Upper lobe of left lung (tissue), 6 donors: ENCODE results near the gene GPR180. TPM values are rescaled to one million over a fixed set of nuclear protein-coding genes. Genes with fewer than 3 reads are reported as not detected.

ENCODE experiments used
- ATAC-seq, 2 donors: fragments of 200-7000 bp; cut with Tn5 transposase; one replicate each; pipeline ENCODE4 v1.9.1; 2022; ENCODE audit warnings: mild to moderate bottlenecking in 2 of 2, moderate library complexity in 2 of 2; ENCODE audit not compliant: low FRiP score in 2 of 2
- DNase-seq, 2 donors: peaks; one replicate each; pipeline ENCODE4 v3.0.0-alpha.2; 2019 to 2020
- H3K27ac ChIP-seq, 4 donors: fragments of 200-600 bp; sonication (generic); one replicate each; pipeline ENCODE4 v1.5.1; 2016 to 2019
- H3K27me3 ChIP-seq, 4 donors: fragments of 200-600 bp; sonication (generic); one replicate each; pipeline ENCODE4 v1.5.1; 2017 to 2019
- H3K36me3 ChIP-seq, 4 donors: fragments of 200-600 bp; sonication (generic); one replicate each; pipeline ENCODE4 v1.5.1; 2016 to 2019
- H3K4me1 ChIP-seq, 4 donors: fragments of 200-600 bp; sonication (generic); one replicate each; pipeline ENCODE4 v1.5.1; 2018 to 2019
- H3K4me3 ChIP-seq, 4 donors: fragments of 200-600 bp; sonication (generic); one replicate each; pipeline ENCODE4 v1.5.1; 2017 to 2019; ENCODE audit warnings: mild to moderate bottlenecking in 2 of 4, moderate library complexity in 1 of 4
- H3K9me3 ChIP-seq, 4 donors: fragments of 200-600 bp; sonication (generic); one replicate each; pipeline ENCODE4 v1.5.1; 2018 to 2019
- CTCF ChIP-seq, 6 experiments: fragments of 450-650 bp in 4 of 6; fragments of 200-600 bp in 2 of 6; sonication (generic) in 2 of 6; IDR thresholded peaks; one replicate each; pipeline ENCODE4 v1.5.1; 2016 to 2019; ENCODE audit warnings: antibody characterized with exemption in 6 of 6
- EP300 ChIP-seq, 4 donors: sonication (generic); formaldehyde crosslinking; IDR thresholded peaks; one replicate each; pipeline ENCODE4 v1.5.1; 2017; ENCODE audit warnings: antibody characterized with exemption in 4 of 4, control low read depth in 2 of 4
- POLR2A ChIP-seq, 4 donors: fragments of 450-650 bp; IDR thresholded peaks; one replicate each; pipeline ENCODE4 v1.5.1; 2016 to 2017; ENCODE audit warnings: antibody characterized with exemption in 4 of 4, mild to moderate bottlenecking in 2 of 4
- POLR2AphosphoS5 ChIP-seq, 2 donors: sonication (generic); formaldehyde crosslinking; IDR thresholded peaks; one replicate each; pipeline ENCODE4 v1.5.1; 2017; ENCODE audit warnings: antibody characterized with exemption in 2 of 2
- WGBS, 2 donors: methylation state at CpG; one replicate each; pipeline ENCODE4 v1.1.5; 2017 to 2018; 5-methylcytosine and 5-hydroxymethylcytosine counted together
- total RNA-seq, 6 donors: library from RNA; depleted of rRNA in 4 of 6; stranded (reverse); fragments of >200 nt in 4 of 6; gene quantifications; one replicate each; pipeline versions ENCODE4 v1.1.0 to v1.2.1, GENCODE V29; 2016 to 2021
- donor health status: DM: no; HTN: no; CAD: no; lungs with moderate emphysema.
- donor health status: DM: no; HTN: yes; CAD: no; lungs with severe emphysema.

GPR180 gene
- total RNA-seq, 6 donors from 2014 or later = 1.6 to 12.2 (median 3.3) TPM

- TF ChIP-seq POLR2A (IDR thresholded peaks at IDR 0.05) (no peak), CTCF (IDR thresholded peaks at IDR 0.05) (no peak), POLR2AphosphoS5 (IDR thresholded peaks at IDR 0.05) (no peak), EP300 (IDR thresholded peaks at IDR 0.05) (no peak)
- no peak for DNase-seq
- WGBS, 2 donors = 98 to 99% methylated on average over 2 of the region's 2 CpGs
- no peak overlapping the region for H3K4me3 ChIP-seq
- H3K4me1 ChIP-seq = no peaks in the 10 kb centered on the region
- H3K9me3 ChIP-seq = no peaks in the 10 kb centered on the region
- H3K27ac ChIP-seq = no peak overlapping the region
- peaks cover 3 to 52% (median 9%) of the 10 kb centered on the region in 4 donors for H3K36me3 ChIP-seq
- no peaks in the 10 kb centered on the region for H3K27me3 ChIP-seq
- ATAC-seq = no peak
Observed at GRCh38 chr13:94609196-94609595, 7.5 kb downstream of the GPR180 start.

- Histone ChIP-seq H3K36me3 (peaks cover 3 to 58% (median 9%) of the 10 kb centered on the region in 4 donors), H3K27ac (no peak overlapping the region), H3K4me3 (no peak overlapping the region), H3K4me1 (no peaks in the 10 kb centered on the region), H3K27me3 (no peaks in the 10 kb centered on the region), H3K9me3 (no peaks in the 10 kb centered on the region)
- 89 to 96% methylated on average over 5 of the region's 5 CpGs for WGBS, 2 donors
- no peak for DNase-seq
- TF ChIP-seq EP300 (IDR thresholded peaks at IDR 0.05) (no peak), CTCF (IDR thresholded peaks at IDR 0.05) (no peak), POLR2A (IDR thresholded peaks at IDR 0.05) (no peak), POLR2AphosphoS5 (IDR thresholded peaks at IDR 0.05) (no peak)
- no peak for ATAC-seq
Observed at GRCh38 chr13:94610475-94610874, 8.8 kb downstream of the GPR180 start.

GRCh38 chr13:94612050-94612449 is 10.4 kb downstream of the GPR180 start:
- no peak for TF ChIP-seq EP300 (IDR thresholded peaks at IDR 0.05)
- TF ChIP-seq CTCF (IDR thresholded peaks at IDR 0.05) = no peak
- no peak for TF ChIP-seq POLR2AphosphoS5 (IDR thresholded peaks at IDR 0.05)
- no peak for TF ChIP-seq POLR2A (IDR thresholded peaks at IDR 0.05)
- no peak for DNase-seq

DNA sequence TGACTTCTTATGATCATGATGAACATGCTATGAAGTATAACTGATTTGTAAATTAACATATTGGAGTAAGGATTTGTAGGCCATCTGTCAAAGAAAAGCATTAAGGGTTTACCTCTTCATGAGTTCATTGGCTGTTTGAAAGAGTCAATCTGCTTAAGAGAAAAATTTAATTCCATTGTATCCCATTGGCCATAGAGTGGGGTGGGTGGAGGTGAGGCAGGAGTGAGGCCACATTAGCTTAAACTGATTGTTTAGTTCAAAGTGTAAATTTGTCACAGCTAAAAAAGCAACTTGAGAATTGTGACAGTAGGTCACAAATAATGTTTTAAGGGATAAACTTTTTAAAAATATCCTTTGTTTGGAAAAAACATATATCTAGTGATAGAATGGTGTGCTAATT is 11.4 kb downstream of the GPR180 start:
- Histone ChIP-seq H3K4me3 (no peak overlapping the region), H3K36me3 (peaks cover 0 to 36% (median 7%) of the 10 kb centered on the region in 4 donors), H3K4me1 (no peaks in the 10 kb centered on the region), H3K9me3 (no peaks in the 10 kb centered on the region), H3K27me3 (no peaks in the 10 kb centered on the region), H3K27ac (no peak overlapping the region)
- TF ChIP-seq POLR2A (IDR thresholded peaks at IDR 0.05) (no peak), EP300 (IDR thresholded peaks at IDR 0.05) (no peak), POLR2AphosphoS5 (IDR thresholded peaks at IDR 0.05) (no peak), CTCF (IDR thresholded peaks at IDR 0.05) (no peak)
- no peak for ATAC-seq
- DNase-seq = no peak

More at GRCh38 chr13:94612050-94612449, 10.4 kb downstream of the GPR180 start:
- Histone ChIP-seq H3K4me3 (no peak overlapping the region), H3K27ac (no peak overlapping the region), H3K36me3 (peaks cover 0 to 45% (median 7%) of the 10 kb centered on the region in 4 donors), H3K4me1 (no peaks in the 10 kb centered on the region), H3K9me3 (no peaks in the 10 kb centered on the region), H3K27me3 (no peaks in the 10 kb centered on the region)
- WGBS, 2 donors = 67 to 79% methylated on average over 4 of the region's 4 CpGs
- no peak for ATAC-seq

DNA sequence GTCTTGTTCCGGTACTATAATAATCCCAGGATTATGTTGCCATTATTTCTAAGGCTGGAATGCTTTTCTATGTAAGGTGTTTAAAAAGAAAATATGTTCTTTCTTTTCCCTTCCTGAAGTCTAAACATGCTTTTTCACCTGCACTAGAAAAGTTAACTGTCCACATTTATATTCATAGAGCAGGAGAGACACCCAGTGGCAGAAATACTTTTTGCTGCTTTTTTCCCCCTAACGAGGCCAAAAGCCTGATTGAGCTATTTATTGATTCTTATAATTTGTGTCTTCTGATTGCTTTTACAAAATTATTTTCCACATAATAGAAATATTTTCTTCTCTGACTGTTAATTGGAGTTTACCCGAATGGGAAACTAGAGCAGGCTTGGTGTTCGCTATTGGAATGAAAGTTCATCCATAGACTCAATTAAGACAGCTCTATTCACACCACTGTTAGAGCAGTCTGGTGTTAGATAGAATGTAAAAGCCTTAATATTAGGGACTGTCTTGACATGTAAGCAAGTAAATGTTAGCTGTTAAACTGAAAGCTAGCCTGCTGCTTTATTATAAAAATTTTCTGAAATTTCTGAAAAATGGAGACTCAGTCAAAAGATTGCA is 15.8 kb downstream of the GPR180 start:
- H3K4me3 ChIP-seq = no peak overlapping the region
- H3K36me3 ChIP-seq = peaks cover 0 to 22% (median 2%) of the 10 kb centered on the region in 4 donors
- no peaks in the 10 kb centered on the region for H3K27me3 ChIP-seq
- H3K27ac ChIP-seq = no peak overlapping the region
- H3K4me1 ChIP-seq = no peaks in the 10 kb centered on the region
- TF ChIP-seq POLR2AphosphoS5 (IDR thresholded peaks at IDR 0.05) (no peak), CTCF (IDR thresholded peaks at IDR 0.05) (peak; percentile 18 to 55 (median 47))
- DNase-seq = no peak
- H3K9me3 ChIP-seq = no peaks in the 10 kb centered on the region
- no peak for ATAC-seq
- 70 to 73% methylated on average over 4 of the region's 4 CpGs for WGBS, 2 donors
